NK-92 (cell line): Measurements from ENCODE around the gene SNTN.

Experiments
- DNase-seq: peaks from one replicate; lab custom pipeline; 2025; ENCODE audit not compliant: unreplicated experiment; lab: John Stamatoyannopoulos, UW

The SNTN gene

GRCh38 chr3:63673111-63673510, 20.6 kb downstream of the SNTN start:
- no peak for DNase-seq

- no peak for DNase-seq
These were observed 22.1 kb downstream of the SNTN start for GRCh38 chr3:63674586-63674985.

- DNase-seq = no peak
These were observed 26.7 kb downstream of the SNTN start for GRCh38 chr3:63679186-63679585.

GRCh38 chr3:63684081-63684480, 31.6 kb downstream of the SNTN start:
- DNase-seq = no peak

- DNase-seq = no peak
These were observed 32.9 kb downstream of the SNTN start for GRCh38 chr3:63685340-63685739.

- DNase-seq = no peak
These were observed 35.1 kb downstream of the SNTN start for GRCh38 chr3:63687278-63688225.

GRCh38 chr3:63689285-63689684, 36.8 kb downstream of the SNTN start:
- DNase-seq = no peak

- DNase-seq = no peak
These were observed 40.9 kb downstream of the SNTN start for GRCh38 chr3:63693351-63693750.

GRCh38 chr3:63705092-63705645, 52.7 kb downstream of the SNTN start:
- DNase-seq = no peak

- no peak for DNase-seq
These were observed 54.0 kb downstream of the SNTN start for GRCh38 chr3:63706321-63707085.

- DNase-seq = no peak
These were observed 55.3 kb downstream of the SNTN start for GRCh38 chr3:63707731-63708130.

GRCh38 chr3:63709576-63709975, 57.1 kb downstream of the SNTN start:
- DNase-seq = no peak
